ENCODE measurements around the gene TEDDM1. TPM values are rescaled to one million over a fixed set of nuclear protein-coding genes. Genes with fewer than 3 reads are reported as not detected.
"Not testable (repeated sequence)": the region's sequence is repeated elsewhere in the genome, so short reads cannot be mapped to it uniquely, and the experiment has no call there.

The TEDDM1 gene
- total RNA-seq, 1 donor from 2014 or later: not detected

- no peak for DNase-seq (ENCODE audit: low spot score)
These were observed 18.3 kb downstream of the TEDDM1 start for GRCh38 chr1:182381962-182382819.

- DNase-seq (ENCODE audit: low spot score): no peak
These were observed 20.3 kb downstream of the TEDDM1 start for GRCh38 chr1:182380199-182380598.

DNA sequence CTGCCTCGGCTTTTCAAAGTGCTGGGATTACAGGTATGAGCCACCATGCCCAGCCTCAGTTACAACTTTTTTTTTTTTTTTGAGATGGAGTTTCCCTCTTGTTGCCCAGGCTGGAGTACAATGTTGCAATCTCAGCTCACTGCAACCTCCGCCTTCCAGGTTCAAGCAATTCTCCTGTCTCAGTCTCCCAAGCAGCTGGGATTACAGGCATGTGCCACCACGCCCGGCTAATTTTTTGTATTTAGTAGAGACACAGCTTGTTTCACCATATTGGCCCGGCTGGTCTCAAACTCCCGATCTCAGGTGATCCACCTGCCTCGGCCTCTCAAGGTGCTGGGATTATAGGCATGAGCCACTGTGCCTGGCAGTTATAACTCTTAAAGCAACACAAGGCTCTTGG is 20.7 kb downstream of the TEDDM1 start:
- not testable (repeated sequence) for DNase-seq (ENCODE audit: low spot score)

- no peak for DNase-seq (ENCODE audit: low spot score)
These were observed 23.4 kb downstream of the TEDDM1 start for GRCh38 chr1:182376936-182377574.

DNA sequence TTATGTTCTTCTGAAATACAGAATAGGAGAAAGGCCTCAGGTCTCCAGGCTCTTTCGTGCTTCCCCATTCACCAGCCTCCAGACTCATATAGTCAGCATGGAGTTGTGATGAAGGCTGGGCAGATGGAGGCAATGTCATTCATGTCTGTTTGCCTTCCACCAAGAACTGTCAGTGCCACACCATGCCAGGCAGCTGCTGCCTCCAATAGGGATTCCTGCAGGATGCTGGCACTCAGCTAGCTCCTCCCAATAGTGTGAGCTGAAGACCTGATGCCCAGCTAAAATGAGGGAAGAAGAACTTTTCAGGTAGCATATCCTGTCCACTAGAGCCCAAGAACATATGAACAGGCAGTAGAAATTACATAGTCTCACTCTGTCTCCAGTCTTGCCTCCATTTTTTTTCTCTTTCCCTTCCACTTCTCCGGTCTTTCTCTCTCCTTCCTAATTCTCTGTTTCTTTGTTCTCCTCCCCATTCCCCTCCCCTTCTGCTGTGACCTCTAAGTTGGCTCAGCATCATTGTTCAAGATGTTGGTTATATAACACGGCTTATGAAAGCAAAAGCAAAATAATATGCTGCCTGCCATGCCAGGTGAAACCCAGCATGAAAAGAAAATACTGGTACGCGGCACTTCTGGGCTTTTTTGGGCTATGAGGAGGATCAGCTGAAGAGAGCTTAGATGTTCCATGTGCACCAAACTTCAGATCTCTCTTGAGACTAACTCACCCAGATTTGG is 26.2 kb downstream of the TEDDM1 start:
- DNase-seq (ENCODE audit: low spot score): no peak

DNA sequence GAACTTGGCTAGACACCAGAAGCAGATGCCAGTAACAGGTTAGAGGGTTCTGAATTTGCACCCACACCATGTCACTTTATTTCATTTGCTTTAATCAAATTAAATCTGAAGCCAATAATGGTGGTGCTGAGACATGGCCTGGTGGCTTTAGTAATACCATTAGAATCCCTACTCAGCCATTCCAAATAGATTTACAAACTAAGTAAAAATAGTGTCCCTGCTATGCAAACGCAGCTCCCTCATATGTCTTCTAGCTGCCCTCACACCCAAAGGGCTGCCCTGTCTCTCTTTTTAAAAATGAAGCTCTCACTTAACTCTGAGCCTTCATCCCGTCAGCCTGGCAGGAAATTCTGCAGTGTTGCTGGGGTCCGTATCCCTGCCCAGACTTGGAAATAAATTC is 29.9 kb downstream of the TEDDM1 start:
- no peak for DNase-seq (ENCODE audit: low spot score)

- DNase-seq (ENCODE audit: low spot score): no peak
These were observed 31.6 kb downstream of the TEDDM1 start for GRCh38 chr1:182368903-182369302.

GRCh38 chr1:182368358-182368757 is 32.1 kb downstream of the TEDDM1 start:
- no peak for DNase-seq (ENCODE audit: low spot score)

DNA sequence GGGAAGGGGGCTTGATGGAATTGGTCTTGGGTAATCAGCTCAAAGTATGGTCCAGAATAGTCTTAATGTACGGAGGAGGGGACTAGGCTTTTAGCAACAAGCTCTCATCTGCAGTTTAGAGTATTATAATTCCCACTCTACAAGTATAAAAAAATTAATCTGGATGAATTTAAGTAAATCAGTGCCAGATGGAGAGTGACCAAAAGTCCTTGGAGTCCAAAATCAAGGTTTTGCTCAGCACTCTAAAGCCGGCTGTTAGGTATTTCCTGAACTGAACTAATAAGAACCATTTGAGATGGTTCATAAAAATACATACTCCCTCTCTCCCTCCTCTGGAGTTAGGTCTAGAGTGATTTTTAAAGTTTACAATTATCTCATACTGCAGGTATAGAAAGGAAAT is 32.5 kb downstream of the TEDDM1 start:
- no peak for DNase-seq (ENCODE audit: low spot score)

- no peak for DNase-seq (ENCODE audit: low spot score)
These were observed 33.9 kb downstream of the TEDDM1 start for GRCh38 chr1:182366596-182366995.

DNA sequence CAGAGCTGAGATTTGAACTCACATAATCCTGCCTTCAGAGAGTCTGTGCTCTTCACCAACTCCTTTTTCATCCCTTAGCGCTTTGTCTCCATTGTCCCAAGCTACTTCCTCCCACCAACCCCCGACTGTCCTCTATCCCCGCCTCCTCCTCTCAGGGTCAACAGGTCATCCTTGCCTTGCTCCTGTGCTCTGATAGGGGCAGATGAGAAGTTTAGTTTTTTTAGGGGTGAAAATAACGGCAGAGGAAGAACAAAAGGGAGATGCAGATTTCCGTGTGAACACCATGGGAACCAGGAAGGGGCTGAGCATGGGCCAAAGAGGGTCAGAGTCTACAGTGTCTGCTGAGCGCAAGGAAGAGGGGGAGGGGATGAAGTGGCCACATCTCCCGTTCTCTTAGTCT is 40.8 kb downstream of the TEDDM1 start:
- no peak for DNase-seq (ENCODE audit: low spot score)

- no peak for DNase-seq (ENCODE audit: low spot score)
These were observed 42.6 kb downstream of the TEDDM1 start for GRCh38 chr1:182357913-182358312.

GRCh38 chr1:182357171-182357570 is 43.3 kb downstream of the TEDDM1 start:
- no peak for DNase-seq (ENCODE audit: low spot score)

- DNase-seq (ENCODE audit: low spot score): no peak
These were observed 44.8 kb downstream of the TEDDM1 start for GRCh38 chr1:182355723-182356098.

DNA sequence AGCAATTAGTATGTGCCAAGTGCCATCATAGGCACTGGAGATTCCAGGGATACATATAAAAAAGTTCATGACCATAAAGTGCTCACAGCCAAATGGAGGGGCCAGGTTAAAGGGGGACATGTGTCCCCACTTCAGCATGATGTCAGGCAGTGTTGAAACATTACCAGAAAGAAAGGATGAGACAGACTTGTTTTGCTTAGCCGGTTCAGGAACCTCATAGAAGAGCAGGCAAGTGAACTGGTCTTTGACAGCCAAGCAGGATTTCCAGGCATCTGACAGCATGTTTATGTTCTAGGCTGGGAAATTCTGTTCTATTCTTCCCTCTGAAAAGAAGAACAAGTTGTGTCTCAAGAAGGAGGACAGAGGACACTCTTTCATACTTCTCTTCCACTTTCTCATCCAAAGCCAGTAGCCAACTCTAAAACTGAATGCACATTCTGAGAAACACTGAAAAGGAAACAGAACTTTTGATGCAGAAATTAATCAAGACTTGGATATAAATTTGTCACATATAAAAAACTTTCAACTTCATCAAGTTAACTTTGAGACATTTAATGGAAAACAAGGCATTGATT is 48.6 kb downstream of the TEDDM1 start:
- DNase-seq (ENCODE audit: low spot score): no peak

- DNase-seq (ENCODE audit: low spot score): no peak
These were observed 49.6 kb downstream of the TEDDM1 start for GRCh38 chr1:182350839-182351238.

GRCh38 chr1:182348961-182349747 is 51.3 kb downstream of the TEDDM1 start:
- no peak for DNase-seq (ENCODE audit: low spot score)
